ENCODE data around the gene EMP3.
"Not testable (repeated sequence)": the region's sequence is repeated elsewhere in the genome, so short reads cannot be mapped to it uniquely, and the experiment has no call there.

The EMP3 gene
- 59.9 to 222 (median 128) reads per million in 17 experiments for total RNA-seq

- DNase-seq = peak; percentile 67 to 85 (median 84)
These were observed at the start of gene EMP3 for GRCh38 chr19:48325265-48325910. Gene EMP3 (plus strand): TSS chr19:48325552. CDS start chr19:48326845, 1,293 bp downstream.

GRCh38 chr19:48279747-48280146 lies 45.6 kb upstream of the EMP3 start:
- no peak for DNase-seq

- DNase-seq = no peak
These were observed 41.4 kb upstream of the EMP3 start for GRCh38 chr19:48283908-48284307.

- DNase-seq = peak in 1 of 4 experiments; percentile 11
These were observed 40.5 kb upstream of the EMP3 start for GRCh38 chr19:48284896-48285295.

GRCh38 chr19:48287748-48288147 lies 37.6 kb upstream of the EMP3 start:
- no peak for DNase-seq

GRCh38 chr19:48290401-48290770 lies 35.0 kb upstream of the EMP3 start:
- no peak for DNase-seq

GRCh38 chr19:48290771-48291488 lies 34.4 kb upstream of the EMP3 start:
- DNase-seq = peak; percentile 63 to 84 (median 80)

- not testable (repeated sequence) for DNase-seq
These were observed 33.9 kb upstream of the EMP3 start for GRCh38 chr19:48291489-48291815.

- peak; percentile 50 to 65 (median 54) for DNase-seq
These were observed 32.6 kb upstream of the EMP3 start for GRCh38 chr19:48292798-48293197.

- no peak for DNase-seq
These were observed 29.9 kb upstream of the EMP3 start for GRCh38 chr19:48295458-48295857.

GRCh38 chr19:48296963-48297734 lies 28.2 kb upstream of the EMP3 start:
- DNase-seq = no peak

GRCh38 chr19:48297975-48298374 lies 27.4 kb upstream of the EMP3 start:
- no peak for DNase-seq

GRCh38 chr19:48301886-48302599 lies 23.3 kb upstream of the EMP3 start:
- no peak for DNase-seq

GRCh38 chr19:48302600-48302959 lies 22.8 kb upstream of the EMP3 start:
- DNase-seq = no peak

GRCh38 chr19:48303367-48303766 lies 22.0 kb upstream of the EMP3 start:
- no peak for DNase-seq

- DNase-seq = no peak
These were observed 21.5 kb upstream of the EMP3 start for GRCh38 chr19:48303866-48304265.

GRCh38 chr19:48308631-48309586 lies 16.4 kb upstream of the EMP3 start:
- DNase-seq = no peak

- DNase-seq = not testable (repeated sequence)
These were observed 15.6 kb upstream of the EMP3 start for GRCh38 chr19:48309731-48310130.

- DNase-seq = no peak
These were observed 15.1 kb upstream of the EMP3 start for GRCh38 chr19:48310227-48310626.

GRCh38 chr19:48311384-48311783 lies 14.0 kb upstream of the EMP3 start:
- no peak for DNase-seq

- no peak for DNase-seq
These were observed 9.6 kb upstream of the EMP3 start for GRCh38 chr19:48315712-48316111.

GRCh38 chr19:48317708-48317960 lies 7.7 kb upstream of the EMP3 start:
- not testable (repeated sequence) for DNase-seq

All from suppressor macrophage (primary cell).